PC-9 (cell line): ENCODE data around the gene SNRNP48.

Experiments
- EZH2 ChIP-seq: fragments of 200-600 bp; sonication (generic); IDR thresholded peaks from 2 replicates; pipeline ENCODE4 v1.8.0; 2017; ENCODE audit warnings: antibody characterized with exemption, low read depth
- TF ChIP-seq, protein P1 (sequence below): fragments of 200-600 bp; sonication (generic); conservative IDR thresholded peaks from 2 replicates; pipeline ENCODE4 v1.6.1; 2017; ENCODE audit warnings: mixed run types, antibody characterized with exemption, mild to moderate bottlenecking, moderate library complexity

DNA sequence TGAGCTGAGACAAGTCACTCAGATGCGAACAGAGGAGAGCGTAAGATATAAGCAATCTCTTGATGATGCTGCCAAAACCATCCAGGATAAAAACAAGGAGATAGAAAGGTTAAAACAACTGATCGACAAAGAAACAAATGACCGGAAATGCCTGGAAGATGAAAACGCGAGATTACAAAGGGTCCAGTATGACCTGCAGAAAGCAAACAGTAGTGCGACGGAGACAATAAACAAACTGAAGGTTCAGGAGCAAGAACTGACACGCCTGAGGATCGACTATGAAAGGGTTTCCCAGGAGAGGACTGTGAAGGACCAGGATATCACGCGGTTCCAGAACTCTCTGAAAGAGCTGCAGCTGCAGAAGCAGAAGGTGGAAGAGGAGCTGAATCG, 9.5 kb upstream of the SNRNP48 start:
- TF ChIP-seq, protein P1, sequence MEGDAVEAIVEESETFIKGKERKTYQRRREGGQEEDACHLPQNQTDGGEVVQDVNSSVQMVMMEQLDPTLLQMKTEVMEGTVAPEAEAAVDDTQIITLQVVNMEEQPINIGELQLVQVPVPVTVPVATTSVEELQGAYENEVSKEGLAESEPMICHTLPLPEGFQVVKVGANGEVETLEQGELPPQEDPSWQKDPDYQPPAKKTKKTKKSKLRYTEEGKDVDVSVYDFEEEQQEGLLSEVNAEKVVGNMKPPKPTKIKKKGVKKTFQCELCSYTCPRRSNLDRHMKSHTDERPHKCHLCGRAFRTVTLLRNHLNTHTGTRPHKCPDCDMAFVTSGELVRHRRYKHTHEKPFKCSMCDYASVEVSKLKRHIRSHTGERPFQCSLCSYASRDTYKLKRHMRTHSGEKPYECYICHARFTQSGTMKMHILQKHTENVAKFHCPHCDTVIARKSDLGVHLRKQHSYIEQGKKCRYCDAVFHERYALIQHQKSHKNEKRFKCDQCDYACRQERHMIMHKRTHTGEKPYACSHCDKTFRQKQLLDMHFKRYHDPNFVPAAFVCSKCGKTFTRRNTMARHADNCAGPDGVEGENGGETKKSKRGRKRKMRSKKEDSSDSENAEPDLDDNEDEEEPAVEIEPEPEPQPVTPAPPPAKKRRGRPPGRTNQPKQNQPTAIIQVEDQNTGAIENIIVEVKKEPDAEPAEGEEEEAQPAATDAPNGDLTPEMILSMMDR, result no peak
- no peak for TF ChIP-seq EZH2
